WI38 (cell line): ENCODE data around the gene KRT1.

Source experiments
- H3K4me3 ChIP-seq: 2 replicates; pipeline ENCODE4 v1.5.1; 2011; ENCODE audit warnings: low read depth, mild to moderate bottlenecking, control low read depth, low read length
- CTCF ChIP-seq: IDR thresholded peaks from 2 replicates; pipeline ENCODE4 v1.5.1; 2012; ENCODE audit warnings: low read depth, mild to moderate bottlenecking, control low read depth, low read length

Gene KRT1

GRCh38 chr12:52656616-52657015 lies 23.6 kb downstream of the KRT1 start:
- TF ChIP-seq CTCF: no peak
- no peak overlapping the region for H3K4me3 ChIP-seq

- no peak overlapping the region for H3K4me3 ChIP-seq
- TF ChIP-seq CTCF: no peak
Measured at GRCh38 chr12:52655720-52656124, 24.5 kb downstream of the KRT1 start.

- no peak for TF ChIP-seq CTCF
- no peak overlapping the region for H3K4me3 ChIP-seq
Measured at GRCh38 chr12:52655251-52655650, 25.0 kb downstream of the KRT1 start.

GRCh38 chr12:52651726-52652261 lies 28.4 kb downstream of the KRT1 start, which contains the start of gene KRT2:
Gene KRT2 (minus strand): TSS chr12:52652211. CDS start chr12:52652142, 69 bp downstream.
- H3K4me3 ChIP-seq: no peak within 1 kb of the TSS
- no peak for TF ChIP-seq CTCF

- no peak for TF ChIP-seq CTCF
- H3K4me3 ChIP-seq: no peak overlapping the region
Measured at GRCh38 chr12:52650520-52651081, 29.6 kb downstream of the KRT1 start.

- TF ChIP-seq CTCF: no peak
Measured at GRCh38 chr12:52649066-52649465, 31.1 kb downstream of the KRT1 start.

GRCh38 chr12:52648012-52648550 lies 32.1 kb downstream of the KRT1 start:
- no peak for TF ChIP-seq CTCF
- H3K4me3 ChIP-seq: no peak overlapping the region

More at GRCh38 chr12:52649066-52649465, 31.1 kb downstream of the KRT1 start:
- H3K4me3 ChIP-seq: no peak overlapping the region
